A549 (cell line): Measurements from ENCODE around the gene WDR45. TPM values are rescaled to one million over a fixed set of nuclear protein-coding genes. Genes with fewer than 3 reads are reported as not detected.

Source experiments
- ATAC-seq, 2 experiments: fragments of 200-7000 bp in 1 of 2; fragments of >200 bp in 1 of 2; cut with Nextera tagmentation in 1 of 2; cut with Tn5 transposase in 1 of 2; 3 replicates each; pipeline versions ENCODE4 v1.8.0 to v1.9.1; 2018 to 2020; ENCODE audit warnings: mild to moderate bottlenecking in 1 of 2, moderate library complexity in 1 of 2
- CTCF ChIA-PET: fragments of 300-600 bp; sonication (Branson Sonifier 250); formaldehyde crosslinking; extraction: SDS; loops from one replicate; lab custom pipeline; 2021; ENCODE audit warnings: antibody characterized with exemption, inconsistent platforms; lab: Yijun Ruan, JAX
- POLR2A ChIA-PET: fragments of 350-600 bp; formaldehyde crosslinking; extraction: SDS; loops from one replicate; lab custom pipeline; 2021; ENCODE audit warnings: antibody characterized with exemption, inconsistent platforms; lab: Yijun Ruan, JAX
- DNase-seq, 2 experiments: peaks; one replicate each; pipeline versions ENCODE4 v3.0.0 to v3.0.0-alpha.2; 2011 to 2016; ENCODE audit warnings: low read depth in 1 of 2, low spot score in 1 of 2
- FAIRE-seq: peaks from 2 replicates; lab custom pipeline; 2011; peaks lifted over from hg19 to GRCh38; lab: Jason Lieb, UNC
- H3K27ac ChIP-seq, 2 experiments: fragments of >200 bp; sonication (Bioruptor Twin); formaldehyde crosslinking; 3 replicates each; pipeline ENCODE4 v1.5.1; 2016 to 2017
- H3K4me1 ChIP-seq: fragments of >200 bp; sonication (Bioruptor Twin); formaldehyde crosslinking; 3 replicates; pipeline ENCODE4 v1.6.1; 2016
- H3K4me2 ChIP-seq: fragments of >200 bp; sonication (Bioruptor Twin); formaldehyde crosslinking; 3 replicates; pipeline ENCODE4 v1.6.1; 2016
- H3K4me3 ChIP-seq: fragments of >200 bp; sonication (Bioruptor Twin); formaldehyde crosslinking; 3 replicates; pipeline ENCODE4 v1.5.1; 2016
- H3K9me3 ChIP-seq: fragments of >200 bp; sonication (Bioruptor Twin); formaldehyde crosslinking; 3 replicates; pipeline ENCODE4 v1.6.1; 2016
- CBX2 ChIP-seq: fragments of 200-600 bp; sonication (generic); IDR thresholded peaks from 2 replicates; pipeline ENCODE4 v1.6.1; 2016; ENCODE audit warnings: low read depth, mild to moderate bottlenecking, borderline replicate concordance
- CBX8 ChIP-seq: fragments of 200-600 bp; sonication (generic); IDR thresholded peaks from 2 replicates; pipeline ENCODE4 v1.6.1; 2016
- CHD2 ChIP-seq: fragments of 150-350 bp; IDR thresholded peaks from 2 replicates; pipeline ENCODE4 v1.6.1; 2014; ENCODE audit warnings: low read length; ENCODE audit not compliant: partially characterized antibody
- CHD4 ChIP-seq: fragments of 200-600 bp; sonication (generic); IDR thresholded peaks from 2 replicates; pipeline ENCODE4 v1.6.1; 2016; ENCODE audit warnings: antibody characterized with exemption, mild to moderate bottlenecking, borderline replicate concordance
- CTCF ChIP-seq: fragments of >200 bp; sonication (Bioruptor Twin); formaldehyde crosslinking; IDR thresholded peaks from 3 replicates; pipeline ENCODE4 v1.5.1; 2016
- ESRRA ChIP-seq: fragments of 150-350 bp; IDR thresholded peaks from 2 replicates; pipeline ENCODE4 v1.6.1; 2014; ENCODE audit warnings: mild to moderate bottlenecking, low read length, borderline replicate concordance
- HES2 ChIP-seq: fragments of >200 bp; sonication (Bioruptor Twin); formaldehyde crosslinking; IDR thresholded peaks from 2 replicates; pipeline ENCODE4 v1.6.1; 2016
- HEYL ChIP-seq: fragments of 250-450 bp; sonication (Bioruptor Pico); IDR thresholded peaks from 2 replicates; pipeline ENCODE4 v1.8.0; 2021; ENCODE audit warnings: mild to moderate bottlenecking, moderate library complexity
- HMGXB4 ChIP-seq: fragments of 250-450 bp; sonication (Bioruptor Pico); IDR thresholded peaks from 2 replicates; pipeline ENCODE4 v1.5.0; 2021; ENCODE audit warnings: mild to moderate bottlenecking, moderate library complexity, borderline replicate concordance
- HOXA7 ChIP-seq: fragments of 250-450 bp; sonication (Bioruptor Pico); IDR thresholded peaks from 2 replicates; pipeline ENCODE4 v1.5.0; 2020; ENCODE audit warnings: mild to moderate bottlenecking, moderate library complexity
- HOXB5 ChIP-seq: fragments of 250-450 bp; sonication (Bioruptor Pico); IDR thresholded peaks from 2 replicates; pipeline ENCODE4 v1.5.0; 2020; ENCODE audit warnings: mild to moderate bottlenecking, moderate library complexity
- JUN ChIP-seq, 2 experiments: fragments of >200 bp; sonication (Bioruptor Twin); formaldehyde crosslinking; IDR thresholded peaks; 2 replicates in 1 of 2; 3 replicates in 1 of 2; pipeline ENCODE4 v1.6.1; 2016 to 2017
- JUNB ChIP-seq: fragments of >200 bp; sonication (Bioruptor Twin); formaldehyde crosslinking; IDR thresholded peaks from 2 replicates; pipeline ENCODE4 v1.6.1; 2016
- KDM1A ChIP-seq: fragments of 200-600 bp; sonication (generic); IDR thresholded peaks from 2 replicates; pipeline ENCODE4 v1.6.1; 2016; ENCODE audit warnings: low read depth, mild to moderate bottlenecking
- KDM5A ChIP-seq: fragments of 200-600 bp; sonication (generic); IDR thresholded peaks from 2 replicates; pipeline ENCODE4 v1.6.1; 2016; ENCODE audit warnings: antibody characterized with exemption, mild to moderate bottlenecking
- MAFK ChIP-seq: fragments of 450-650 bp; IDR thresholded peaks from 2 replicates; pipeline ENCODE4 v1.6.1; 2014; ENCODE audit not compliant: partially characterized antibody
- MAX ChIP-seq: IDR thresholded peaks from 2 replicates; pipeline ENCODE4 v1.6.1; 2012
- MAZ ChIP-seq: fragments of 150-350 bp; IDR thresholded peaks from 2 replicates; pipeline ENCODE4 v1.6.1; 2014; ENCODE audit warnings: antibody characterized with exemption, low read depth, low read length, borderline replicate concordance
- NR3C1 ChIP-seq: fragments of >200 bp; sonication (Bioruptor Twin); formaldehyde crosslinking; IDR thresholded peaks from 3 replicates; pipeline ENCODE4 v1.6.1; 2017
- RCOR1 ChIP-seq: fragments of 150-350 bp; IDR thresholded peaks from 2 replicates; pipeline ENCODE4 v1.6.1; 2014; ENCODE audit warnings: antibody characterized with exemption, low read length, low read depth
- RFX5 ChIP-seq: fragments of 450-650 bp; IDR thresholded peaks from 2 replicates; pipeline ENCODE4 v1.7.1; 2014; ENCODE audit warnings: antibody characterized with exemption, mild to moderate bottlenecking, moderate library complexity
- RNF2 ChIP-seq: fragments of 200-600 bp; sonication (generic); IDR thresholded peaks from 2 replicates; pipeline ENCODE4 v1.6.1; 2016; ENCODE audit warnings: low read depth, mild to moderate bottlenecking, antibody characterized with exemption, moderate library complexity, borderline replicate concordance
- ZC3H11A ChIP-seq: fragments of 450-650 bp; IDR thresholded peaks from 2 replicates; pipeline ENCODE4 v1.6.1; 2014; ENCODE audit warnings: antibody characterized with exemption, mild to moderate bottlenecking
- ZNF302 ChIP-seq: fragments of 250-450 bp; sonication (Bioruptor Pico); IDR thresholded peaks from 2 replicates; pipeline ENCODE4 v1.9.0; 2021; ENCODE audit warnings: inconsistent platforms, mild to moderate bottlenecking, moderate library complexity
- WGBS: methylation state at CpG from one replicate; pipeline ENCODE4 v1.1.6; 2017; ENCODE audit errors: missing lambda C conversion rate; 5-methylcytosine and 5-hydroxymethylcytosine counted together
- polyA plus RNA-seq, 4 experiments: library from polyadenylated mRNA; depleted of rRNA in 3 of 4; stranded (reverse); fragments of >200 nt; fragmentation: RNase III in 1 of 4; extraction: RNeasy Plus Mini Kit Qiagen cat#74134 plus additional on column Dnase treatment in 1 of 4; gene quantifications; 2 replicates in 3 of 4; 3 replicates in 1 of 4; pipeline ENCODE4 v1.2.3, GENCODE V29; 2011 to 2017

Gene WDR45
- polyA plus RNA-seq, 2 of the 4 experiments (the other 2 are of a cell fraction), result 37.7 to 55.5 TPM

- no peak for FAIRE-seq
These were observed 13.0 kb downstream of the WDR45 start for GRCh38 chrX:49066690-49067089.

GRCh38 chrX:49066278-49066677 is 13.4 kb downstream of the WDR45 start:
- Histone ChIP-seq H3K4me3 (no peak overlapping the region), H3K4me1 (no peaks in the 10 kb centered on the region), H3K27ac (no peak overlapping the region), H3K4me2 (no peak overlapping the region), H3K9me3 (no peaks in the 10 kb centered on the region)
- no peak for DNase-seq
- ATAC-seq, result no peak
- TF ChIP-seq CBX2, result no peak
- no peak for TF ChIP-seq HES2
- no peak for TF ChIP-seq MAX
- TF ChIP-seq CHD4, result no peak
- CTCF ChIA-PET, result no interaction called here
- no peak for FAIRE-seq
- POLR2A ChIA-PET, result no interaction called here
- 89% methylated on average over 2 of the region's 2 CpGs for whole genome bisulfite sequencing

More at GRCh38 chrX:49066690-49067089, 13.0 kb downstream of the WDR45 start:
- TF ChIP-seq RCOR1 (no peak), ESRRA (no peak), NR3C1 (no peak), JUN (IDR thresholded peaks at IDR 0.05) (no peak), HES2 (no peak), CBX8 (no peak), ZNF302 (CRISPR knock-in tag) (no peak), MAZ (no peak), CHD2 (no peak), JUNB (no peak), HOXB5 (no peak), KDM1A (no peak), ZC3H11A (no peak), KDM5A (no peak)
- TF ChIP-seq, all 56 proteins: peak for 0
- no peaks in the 10 kb centered on the region for H3K4me1 ChIP-seq
- no peak for ATAC-seq
- H3K4me3 ChIP-seq, result no peak overlapping the region
- no peaks in the 10 kb centered on the region for H3K9me3 ChIP-seq
- DNase-seq, result no peak
- WGBS, result 81% methylated on average over 9 of the region's 9 CpGs
- no peak overlapping the region for H3K4me2 ChIP-seq
- H3K27ac ChIP-seq, result no peak overlapping the region
- POLR2A ChIA-PET, result no interaction called here
- CTCF ChIA-PET, result no interaction called here

GRCh38 chrX:49064735-49065134 is 15.0 kb downstream of the WDR45 start:
- DNase-seq (no peak), ATAC-seq (peak in 1 of 2 experiments; percentile 15; a peak in 1 of 6 replicates), FAIRE-seq (no peak)
- WGBS, result 82% methylated on average over 8 of the region's 8 CpGs
- Histone ChIP-seq H3K4me3 (no peak overlapping the region), H3K4me1 (no peaks in the 10 kb centered on the region; the same call in 2 of the 3 replicates), H3K4me2 (no peak overlapping the region), H3K9me3 (no peaks in the 10 kb centered on the region), H3K27ac (no peak overlapping the region)
- ChIA-PET POLR2A (no interaction called here), CTCF (interaction anchor here (0.9 kb wide), 1 partner anchor 21 kb away, joined by 3 read pairs; the partner anchor contains the start of gene TFE3)
- TF ChIP-seq MAX (no peak), CHD2 (no peak), CTCF (no peak), HMGXB4 (CRISPR knock-in tag) (no peak), MAFK (no peak), HEYL (CRISPR knock-in tag) (no peak), ZNF302 (CRISPR knock-in tag) (no peak), HOXA7 (no peak), RFX5 (no peak), CBX2 (no peak), RNF2 (no peak)
